Lung (tissue), 12 donors: ENCODE measurements around the gene OR5L1. TPM values are rescaled to one million over a fixed set of nuclear protein-coding genes. Genes with fewer than 3 reads are reported as not detected.

ENCODE experiments used
- ATAC-seq: fragments of 200-7000 bp; cut with Tn5 transposase; one replicate; pipeline ENCODE4 v1.9.1; 2020; ENCODE audit warnings: moderate number of reproducible peaks; ENCODE audit not compliant: insufficient read depth, low FRiP score
- DNase-seq, 3 donors: peaks; one replicate each; pipeline ENCODE4 v3.0.0-alpha.2; 2013 to 2017
- H3K27ac ChIP-seq, 2 donors: one replicate each; pipeline ENCODE4 v1.5.1; 2013; ENCODE audit warnings: mild to moderate bottlenecking in 2 of 2, moderate library complexity in 2 of 2, control low read depth in 1 of 2, inconsistent platforms in 1 of 2, low read depth in 1 of 2, low read length in 1 of 2
- H3K27me3 ChIP-seq, 3 donors: one replicate each; pipeline ENCODE4 v1.5.1; 2013; ENCODE audit warnings: low read length in 2 of 3; ENCODE audit not compliant: control insufficient read depth in 3 of 3, insufficient read depth in 3 of 3
- H3K36me3 ChIP-seq, 4 donors: one replicate each; pipeline ENCODE4 v1.5.1; 2013; ENCODE audit warnings: low read length in 4 of 4, mild to moderate bottlenecking in 1 of 4, moderate library complexity in 1 of 4; ENCODE audit not compliant: control insufficient read depth in 4 of 4, insufficient read depth in 4 of 4
- H3K4me1 ChIP-seq, 5 donors: one replicate each; pipeline ENCODE4 v1.5.1; 2013; ENCODE audit warnings: low read length in 5 of 5, mild to moderate bottlenecking in 2 of 5, moderate library complexity in 1 of 5; ENCODE audit not compliant: control insufficient read depth in 5 of 5, insufficient read depth in 5 of 5
- H3K4me3 ChIP-seq: one replicate; pipeline ENCODE4 v1.5.1; 2013; ENCODE audit warnings: mild to moderate bottlenecking, control low read depth, moderate library complexity
- H3K9ac ChIP-seq, 2 donors: one replicate each; pipeline ENCODE4 v1.5.1; 2013; ENCODE audit warnings: low read length in 2 of 2, control low read depth in 1 of 2; ENCODE audit not compliant: insufficient read depth in 1 of 2
- H3K9me3 ChIP-seq, 4 donors: one replicate each; pipeline ENCODE4 v1.5.1; 2013; ENCODE audit warnings: low read length in 3 of 4, mild to moderate bottlenecking in 1 of 4, moderate library complexity in 1 of 4; ENCODE audit not compliant: control insufficient read depth in 4 of 4, insufficient read depth in 3 of 4
- WGBS, 2 donors: extraction: QIAGEN DNeasy Blood & Tissue Kit; methylation state at CpG; one replicate each; pipeline ENCODE4 v1.1.7; 2013; 5-methylcytosine and 5-hydroxymethylcytosine counted together
- polyA plus RNA-seq, 2 donors: library from polyadenylated mRNA; stranded (reverse); fragments of 200-250 nt; gene quantifications; one replicate each; pipeline ENCODE4 v1.2.1, GENCODE V29; 2013
- total RNA-seq, 2 donors: library from RNA; depleted of rRNA in 1 of 2; stranded (reverse); fragments of >200 nt in 1 of 2; gene quantifications; one replicate each; pipeline ENCODE4 v1.2.1, GENCODE V29; 2014 to 2021
- TF ChIP-seq, protein P1 (sequence below): IDR thresholded peaks from 2 replicates; pipeline ENCODE4 v1.5.1; 2012; ENCODE audit warnings: mild to moderate bottlenecking; ENCODE audit errors: control extremely low read depth, extremely low read depth
- donor health status: control.
- donor health status: control.
- donor health status: Bipolar disorder and iron deficiency.
- donor health status: healthy.
- donor health status: DM: yes; HTN: yes; CAD: no.

Gene OR5L1
- total and polyA plus RNA-seq, 4 donors, result not detected

DNA sequence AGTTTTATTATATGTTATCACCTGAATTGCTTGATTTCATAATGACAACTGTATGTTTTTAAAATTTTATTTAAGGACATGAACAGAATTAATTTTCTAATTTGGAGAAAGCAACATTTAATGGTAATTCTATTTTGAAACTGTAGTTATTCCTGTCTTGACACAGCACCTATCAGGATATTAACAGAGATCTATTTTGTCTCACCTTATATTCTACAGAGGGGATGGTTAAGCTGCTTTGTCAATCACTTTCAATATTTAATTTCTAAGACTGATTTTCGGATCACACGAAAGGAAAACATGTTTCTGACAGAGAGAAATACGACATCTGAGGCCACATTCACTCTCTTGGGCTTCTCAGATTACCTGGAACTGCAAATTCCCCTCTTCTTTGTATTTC is 27.3 kb downstream of the OR5L1 start, which contains the start of gene OR5D16:
TSS of gene OR5D16 (plus strand) at position 301 of the 400 bp plus-strand sequence. CDS start at position 301, 0 bp downstream.
- no peak for ATAC-seq
- DNase-seq, result no peak
- no peak within 1 kb of the TSS for H3K27ac ChIP-seq
- H3K4me3 ChIP-seq, result no peak within 1 kb of the TSS
- TF ChIP-seq, protein P1, sequence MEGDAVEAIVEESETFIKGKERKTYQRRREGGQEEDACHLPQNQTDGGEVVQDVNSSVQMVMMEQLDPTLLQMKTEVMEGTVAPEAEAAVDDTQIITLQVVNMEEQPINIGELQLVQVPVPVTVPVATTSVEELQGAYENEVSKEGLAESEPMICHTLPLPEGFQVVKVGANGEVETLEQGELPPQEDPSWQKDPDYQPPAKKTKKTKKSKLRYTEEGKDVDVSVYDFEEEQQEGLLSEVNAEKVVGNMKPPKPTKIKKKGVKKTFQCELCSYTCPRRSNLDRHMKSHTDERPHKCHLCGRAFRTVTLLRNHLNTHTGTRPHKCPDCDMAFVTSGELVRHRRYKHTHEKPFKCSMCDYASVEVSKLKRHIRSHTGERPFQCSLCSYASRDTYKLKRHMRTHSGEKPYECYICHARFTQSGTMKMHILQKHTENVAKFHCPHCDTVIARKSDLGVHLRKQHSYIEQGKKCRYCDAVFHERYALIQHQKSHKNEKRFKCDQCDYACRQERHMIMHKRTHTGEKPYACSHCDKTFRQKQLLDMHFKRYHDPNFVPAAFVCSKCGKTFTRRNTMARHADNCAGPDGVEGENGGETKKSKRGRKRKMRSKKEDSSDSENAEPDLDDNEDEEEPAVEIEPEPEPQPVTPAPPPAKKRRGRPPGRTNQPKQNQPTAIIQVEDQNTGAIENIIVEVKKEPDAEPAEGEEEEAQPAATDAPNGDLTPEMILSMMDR, result no peak
- 26 to 34% methylated on average over 3 of the region's 3 CpGs for WGBS, 2 donors
- no peak within 1 kb of the TSS for H3K9ac ChIP-seq
- peaks cover 0 to 6% (median 2%) of the 10 kb centered on the region in 4 donors for H3K9me3 ChIP-seq
- H3K36me3 ChIP-seq, result no peaks in the 10 kb centered on the region
- no peaks in the 10 kb centered on the region for H3K4me1 ChIP-seq
- no peaks in the 10 kb centered on the region for H3K27me3 ChIP-seq

DNA sequence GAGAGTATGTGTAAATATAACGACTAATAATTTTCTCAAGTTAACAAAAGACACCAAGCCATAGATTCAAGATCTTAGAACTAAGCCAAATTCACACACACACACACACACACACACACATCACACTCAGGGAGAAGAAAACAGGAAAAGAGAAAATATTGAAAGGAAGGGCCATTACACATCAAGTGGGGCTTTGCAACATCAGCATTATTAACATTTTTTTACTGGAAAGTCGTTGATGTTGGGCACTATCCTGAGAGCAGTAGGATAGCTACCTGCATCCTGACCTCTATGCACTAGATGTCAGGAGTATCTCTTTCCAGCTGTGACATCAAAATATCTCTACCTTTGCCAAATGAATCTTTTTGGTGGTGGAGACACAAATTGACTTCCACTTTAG is 36.3 kb downstream of the OR5L1 start:
- DNase-seq, result no peak
- Histone ChIP-seq H3K27me3 (no peaks in the 10 kb centered on the region), H3K36me3 (no peaks in the 10 kb centered on the region), H3K4me3 (no peak overlapping the region), H3K4me1 (no peaks in the 10 kb centered on the region), H3K27ac (no peak overlapping the region), H3K9ac (no peak overlapping the region), H3K9me3 (peaks cover 0 to 6% (median 0%) of the 10 kb centered on the region in 4 donors)
- TF ChIP-seq, protein P1, result no peak
- ATAC-seq, result no peak
- 50 to 52% methylated on average over 2 of the region's 2 CpGs for WGBS, 2 donors

DNA sequence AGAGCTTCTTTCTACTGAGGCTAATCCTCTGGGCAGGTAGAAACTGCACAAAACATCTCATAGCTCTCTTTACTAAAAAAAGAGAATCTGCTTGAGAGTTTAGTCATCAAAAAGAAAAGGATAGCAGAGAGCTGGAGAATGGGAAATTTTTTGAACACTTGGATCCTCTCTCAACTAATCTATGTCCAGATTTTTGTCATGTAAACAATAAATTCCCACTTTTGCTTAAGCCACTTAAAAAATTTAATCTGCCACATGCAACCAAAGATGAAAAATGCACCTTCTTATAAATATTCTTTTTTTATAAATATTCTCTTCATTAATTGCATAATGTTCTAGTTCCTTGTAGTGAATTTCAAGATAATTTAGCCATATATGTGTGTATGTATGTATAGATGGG is 37.9 kb downstream of the OR5L1 start:
- H3K27ac ChIP-seq, result no peak overlapping the region
- no peak overlapping the region for H3K4me3 ChIP-seq
- no peak overlapping the region for H3K9ac ChIP-seq
- H3K9me3 ChIP-seq, result peaks cover 0 to 6% (median 0%) of the 10 kb centered on the region in 4 donors
- no peaks in the 10 kb centered on the region for H3K36me3 ChIP-seq
- TF ChIP-seq, protein P1, result no peak
- H3K27me3 ChIP-seq, result no peaks in the 10 kb centered on the region
- ATAC-seq (no peak), DNase-seq (no peak)
- H3K4me1 ChIP-seq, result no peaks in the 10 kb centered on the region

DNA sequence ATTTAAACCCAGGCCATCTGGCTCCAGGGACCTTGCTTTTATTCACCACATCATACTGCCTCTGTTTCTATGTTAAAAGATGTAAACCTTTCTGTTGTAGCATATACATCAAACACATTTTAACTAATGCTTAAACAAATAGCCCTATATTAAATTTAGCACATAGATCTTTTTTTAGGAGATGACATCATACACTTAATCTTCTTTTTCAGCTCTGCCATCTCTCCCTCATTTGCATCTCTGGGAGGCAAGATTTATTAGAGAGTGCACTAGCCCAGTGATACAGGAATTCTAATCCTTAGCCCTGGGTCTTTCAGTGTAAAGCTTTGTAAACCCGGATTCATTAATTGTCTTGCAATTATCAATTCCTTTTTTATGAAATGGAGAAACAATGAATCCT is 41.0 kb downstream of the OR5L1 start:
- WGBS, 2 donors, result 81 to 84% methylated on average over 1 of the region's 1 CpG
- TF ChIP-seq, protein P1, result no peak

More for the DNA sequence above, 41.0 kb downstream of the OR5L1 start:
- no peaks in the 10 kb centered on the region for H3K4me1 ChIP-seq
- DNase-seq (no peak), ATAC-seq (no peak)
- no peak overlapping the region for H3K4me3 ChIP-seq
- no peaks in the 10 kb centered on the region for H3K27me3 ChIP-seq
- H3K9me3 ChIP-seq, result peaks cover 0 to 11% (median 0%) of the 10 kb centered on the region in 4 donors
- no peaks in the 10 kb centered on the region for H3K36me3 ChIP-seq
- H3K27ac ChIP-seq, result no peak overlapping the region
- H3K9ac ChIP-seq, result no peak overlapping the region
